Esophagus squamous epithelium (tissue), 4 donors: ENCODE measurements around the gene PRMT5.

Experiments
- POLR2A ChIP-seq, 4 donors: fragments of 450-650 bp; IDR thresholded peaks; one replicate each; pipeline ENCODE4 v1.6.1; 2017; ENCODE audit warnings: antibody characterized with exemption in 4 of 4, mild to moderate bottlenecking in 4 of 4, moderate library complexity in 3 of 4
- TF ChIP-seq, protein P1 (sequence below), 6 experiments: fragments of 450-650 bp in 4 of 6; fragments of 200-600 bp in 2 of 6; sonication (generic) in 2 of 6; IDR thresholded peaks; one replicate each; pipeline ENCODE4 v1.5.1; 2016 to 2019; ENCODE audit warnings: antibody characterized with exemption in 6 of 6, mild to moderate bottlenecking in 4 of 6, moderate library complexity in 4 of 6

- TF ChIP-seq, protein P1, sequence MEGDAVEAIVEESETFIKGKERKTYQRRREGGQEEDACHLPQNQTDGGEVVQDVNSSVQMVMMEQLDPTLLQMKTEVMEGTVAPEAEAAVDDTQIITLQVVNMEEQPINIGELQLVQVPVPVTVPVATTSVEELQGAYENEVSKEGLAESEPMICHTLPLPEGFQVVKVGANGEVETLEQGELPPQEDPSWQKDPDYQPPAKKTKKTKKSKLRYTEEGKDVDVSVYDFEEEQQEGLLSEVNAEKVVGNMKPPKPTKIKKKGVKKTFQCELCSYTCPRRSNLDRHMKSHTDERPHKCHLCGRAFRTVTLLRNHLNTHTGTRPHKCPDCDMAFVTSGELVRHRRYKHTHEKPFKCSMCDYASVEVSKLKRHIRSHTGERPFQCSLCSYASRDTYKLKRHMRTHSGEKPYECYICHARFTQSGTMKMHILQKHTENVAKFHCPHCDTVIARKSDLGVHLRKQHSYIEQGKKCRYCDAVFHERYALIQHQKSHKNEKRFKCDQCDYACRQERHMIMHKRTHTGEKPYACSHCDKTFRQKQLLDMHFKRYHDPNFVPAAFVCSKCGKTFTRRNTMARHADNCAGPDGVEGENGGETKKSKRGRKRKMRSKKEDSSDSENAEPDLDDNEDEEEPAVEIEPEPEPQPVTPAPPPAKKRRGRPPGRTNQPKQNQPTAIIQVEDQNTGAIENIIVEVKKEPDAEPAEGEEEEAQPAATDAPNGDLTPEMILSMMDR (IDR thresholded peaks at IDR 0.05), result no peak
- no peak for TF ChIP-seq POLR2A (IDR thresholded peaks at IDR 0.05)
Observed at GRCh38 chr14:22972313-22972930, 43.2 kb upstream of the PRMT5 start.
